ENCODE data around the gene SYAP1. TPM values are rescaled to one million over a fixed set of nuclear protein-coding genes. Genes with fewer than 3 reads are reported as not detected.

The SYAP1 gene
- polyA plus RNA-seq, 1 donor (not counting 4 experiments of a cell fraction or from before 2014, with no cell fraction given): 20.3 TPM

DNA sequence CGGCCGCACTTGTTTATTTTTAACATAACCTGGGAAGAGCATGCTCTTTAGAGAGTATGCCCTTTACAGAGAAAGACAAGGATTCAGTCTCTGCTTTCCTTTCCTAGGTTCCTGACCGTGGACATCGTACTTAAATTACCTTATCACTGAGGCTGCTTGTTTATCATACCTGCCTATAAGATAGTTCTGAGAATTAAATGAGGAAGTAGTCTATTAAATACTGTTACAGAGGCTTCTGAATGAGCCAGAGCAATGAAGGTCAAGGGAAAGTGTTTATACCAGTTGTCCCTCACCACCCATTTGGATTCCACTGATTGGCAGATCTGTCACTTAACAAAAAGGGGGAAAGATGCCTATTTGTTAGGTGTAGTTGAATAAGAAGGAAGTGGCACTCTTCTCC is 76.9 kb downstream of the SYAP1 start:
- no peak for TF ChIP-seq EZH2 (IDR thresholded peaks at IDR 0.05; ENCODE audit: low read length)
- TF ChIP-seq, protein P1, sequence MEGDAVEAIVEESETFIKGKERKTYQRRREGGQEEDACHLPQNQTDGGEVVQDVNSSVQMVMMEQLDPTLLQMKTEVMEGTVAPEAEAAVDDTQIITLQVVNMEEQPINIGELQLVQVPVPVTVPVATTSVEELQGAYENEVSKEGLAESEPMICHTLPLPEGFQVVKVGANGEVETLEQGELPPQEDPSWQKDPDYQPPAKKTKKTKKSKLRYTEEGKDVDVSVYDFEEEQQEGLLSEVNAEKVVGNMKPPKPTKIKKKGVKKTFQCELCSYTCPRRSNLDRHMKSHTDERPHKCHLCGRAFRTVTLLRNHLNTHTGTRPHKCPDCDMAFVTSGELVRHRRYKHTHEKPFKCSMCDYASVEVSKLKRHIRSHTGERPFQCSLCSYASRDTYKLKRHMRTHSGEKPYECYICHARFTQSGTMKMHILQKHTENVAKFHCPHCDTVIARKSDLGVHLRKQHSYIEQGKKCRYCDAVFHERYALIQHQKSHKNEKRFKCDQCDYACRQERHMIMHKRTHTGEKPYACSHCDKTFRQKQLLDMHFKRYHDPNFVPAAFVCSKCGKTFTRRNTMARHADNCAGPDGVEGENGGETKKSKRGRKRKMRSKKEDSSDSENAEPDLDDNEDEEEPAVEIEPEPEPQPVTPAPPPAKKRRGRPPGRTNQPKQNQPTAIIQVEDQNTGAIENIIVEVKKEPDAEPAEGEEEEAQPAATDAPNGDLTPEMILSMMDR (optimal IDR thresholded peaks at IDR 0.05 in 1 of 3, IDR thresholded peaks at IDR 0.05 in 1 of 3, conservative IDR thresholded peaks at IDR 0.05 in 1 of 3; ENCODE audit: extremely low read depth in 1 of 3, insufficient read depth in 2 of 3, low read length in 3 of 3): no peak
- Histone ChIP-seq H3K27me3 (ENCODE audit: control insufficient read depth, extremely low read depth, insufficient read depth, low read length) (no peaks in the 10 kb centered on the region), H4K20me1 (ENCODE audit: control insufficient read depth, extremely low read depth, insufficient read depth, low read length) (peaks cover 11% of the 10 kb centered on the region), H3K36me3 (ENCODE audit: control insufficient read depth in 2 of 2, extremely low read depth in 1 of 2, insufficient read depth in 2 of 2, low read length in 2 of 2) (peaks cover 16 to 20% of the 10 kb centered on the region in 2 experiments), H3K79me2 (ENCODE audit: control insufficient read depth, insufficient read depth, low read length) (peaks cover 76% of the 10 kb centered on the region), H3K9me3 (ENCODE audit: control insufficient read depth, low read depth, low read length) (no peaks in the 10 kb centered on the region), H3K4me1 (ENCODE audit: control insufficient read depth, extremely low read depth, insufficient read depth, low read length) (no peaks in the 10 kb centered on the region), H2AFZ (ENCODE audit: control insufficient read depth, low read length) (no peak overlapping the region), H3K4me3 (ENCODE audit: control insufficient read depth in 2 of 3, extremely low read depth in 1 of 3, insufficient read depth in 2 of 3, low read depth in 1 of 3, low read length in 3 of 3) (no peak overlapping the region), H3K4me2 (ENCODE audit: control insufficient read depth, extremely low read depth, insufficient read depth, low read depth, low read length) (no peak overlapping the region), H3K9me1 (ENCODE audit: control insufficient read depth, extremely low read depth, insufficient read depth, low read length) (no peaks in the 10 kb centered on the region), H3K9ac (ENCODE audit: control insufficient read depth, extremely low read depth, insufficient read depth, low read length) (no peak overlapping the region), H3K27ac (ENCODE audit: control insufficient read depth, insufficient read depth, low read length) (no peak overlapping the region)
- dilution Hi-C loops (cut with MboI; ENCODE audit: extremely low pct_ligation_motif_present, low sequenced_read_pairs): no loop called here
- DNase-seq (ENCODE audit: low read depth, low spot score) (no peak), FAIRE-seq (no peak)

DNA sequence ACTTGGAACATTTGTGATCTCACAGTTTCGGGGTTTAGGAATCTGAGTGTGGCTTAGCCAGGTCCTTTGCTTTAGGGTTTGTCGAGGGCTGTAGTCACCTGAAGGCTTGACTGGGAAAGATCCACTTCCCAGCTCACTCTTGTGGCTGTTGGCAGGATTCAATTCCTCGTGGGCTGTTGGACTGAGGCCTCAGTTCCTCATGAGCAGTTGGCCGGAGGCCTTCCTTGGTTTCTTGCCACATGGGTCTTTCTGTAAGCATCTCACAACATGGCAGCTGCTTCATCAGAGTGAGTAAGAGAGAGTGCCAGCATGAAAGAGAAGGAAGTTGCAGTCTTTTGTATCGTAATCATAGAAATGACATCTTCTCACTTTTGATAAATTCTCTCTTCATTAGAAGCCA is 77.9 kb downstream of the SYAP1 start:
- no peak overlapping the region for H3K4me3 ChIP-seq (ENCODE audit: control insufficient read depth in 2 of 3, extremely low read depth in 1 of 3, insufficient read depth in 2 of 3, low read depth in 1 of 3, low read length in 3 of 3)
- H3K9ac ChIP-seq (ENCODE audit: control insufficient read depth, extremely low read depth, insufficient read depth, low read length): no peak overlapping the region
- no peaks in the 10 kb centered on the region for H3K9me1 ChIP-seq (ENCODE audit: control insufficient read depth, extremely low read depth, insufficient read depth, low read length)
- dilution Hi-C loops (cut with MboI; ENCODE audit: extremely low pct_ligation_motif_present, low sequenced_read_pairs): no loop called here
- no peak overlapping the region for H3K27ac ChIP-seq (ENCODE audit: control insufficient read depth, insufficient read depth, low read length)
- no peaks in the 10 kb centered on the region for H3K4me1 ChIP-seq (ENCODE audit: control insufficient read depth, extremely low read depth, insufficient read depth, low read length)
- no peaks in the 10 kb centered on the region for H3K9me3 ChIP-seq (ENCODE audit: control insufficient read depth, low read depth, low read length)
- H3K4me2 ChIP-seq (ENCODE audit: control insufficient read depth, extremely low read depth, insufficient read depth, low read depth, low read length): no peak overlapping the region
- peaks cover 13 to 14% of the 10 kb centered on the region in 2 experiments for H3K36me3 ChIP-seq (ENCODE audit: control insufficient read depth in 2 of 2, extremely low read depth in 1 of 2, insufficient read depth in 2 of 2, low read length in 2 of 2)
- DNase-seq (ENCODE audit: low read depth, low spot score): no peak
- TF ChIP-seq EZH2 (IDR thresholded peaks at IDR 0.05; ENCODE audit: low read length): no peak
- TF ChIP-seq, protein P1 (optimal IDR thresholded peaks at IDR 0.05 in 1 of 3, IDR thresholded peaks at IDR 0.05 in 1 of 3, conservative IDR thresholded peaks at IDR 0.05 in 1 of 3; ENCODE audit: extremely low read depth in 1 of 3, insufficient read depth in 2 of 3, low read length in 3 of 3): no peak
- H2AFZ ChIP-seq (ENCODE audit: control insufficient read depth, low read length): no peak overlapping the region
- H3K79me2 ChIP-seq (ENCODE audit: control insufficient read depth, insufficient read depth, low read length): peaks cover 71% of the 10 kb centered on the region
- H3K27me3 ChIP-seq (ENCODE audit: control insufficient read depth, extremely low read depth, insufficient read depth, low read length): no peaks in the 10 kb centered on the region
- peaks cover 5% of the 10 kb centered on the region for H4K20me1 ChIP-seq (ENCODE audit: control insufficient read depth, extremely low read depth, insufficient read depth, low read length)
- FAIRE-seq: no peak

Data from keratinocyte (primary cell).